Measurements from ENCODE around the gene DNAI1.

DNA sequence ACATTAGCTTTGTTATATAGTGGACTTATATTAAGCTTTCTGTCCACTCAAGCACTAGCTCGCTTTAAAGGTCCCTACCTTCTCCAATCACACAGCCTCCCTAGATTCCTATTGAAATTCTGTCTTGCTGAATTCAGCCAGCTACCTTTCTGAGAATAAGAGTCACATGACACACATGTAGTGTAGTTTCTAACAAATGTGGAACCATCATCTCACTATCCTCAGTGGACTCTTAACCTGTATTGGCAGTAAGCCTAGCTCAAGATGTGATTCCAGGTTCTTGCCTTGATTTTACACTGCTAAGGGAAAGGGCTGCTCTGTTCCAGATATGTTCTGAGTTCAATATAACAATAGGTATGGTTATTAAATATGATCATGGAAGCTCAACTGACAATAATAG is 11.7 kb upstream of the DNAI1 start:
- TF ChIP-seq, protein P1, sequence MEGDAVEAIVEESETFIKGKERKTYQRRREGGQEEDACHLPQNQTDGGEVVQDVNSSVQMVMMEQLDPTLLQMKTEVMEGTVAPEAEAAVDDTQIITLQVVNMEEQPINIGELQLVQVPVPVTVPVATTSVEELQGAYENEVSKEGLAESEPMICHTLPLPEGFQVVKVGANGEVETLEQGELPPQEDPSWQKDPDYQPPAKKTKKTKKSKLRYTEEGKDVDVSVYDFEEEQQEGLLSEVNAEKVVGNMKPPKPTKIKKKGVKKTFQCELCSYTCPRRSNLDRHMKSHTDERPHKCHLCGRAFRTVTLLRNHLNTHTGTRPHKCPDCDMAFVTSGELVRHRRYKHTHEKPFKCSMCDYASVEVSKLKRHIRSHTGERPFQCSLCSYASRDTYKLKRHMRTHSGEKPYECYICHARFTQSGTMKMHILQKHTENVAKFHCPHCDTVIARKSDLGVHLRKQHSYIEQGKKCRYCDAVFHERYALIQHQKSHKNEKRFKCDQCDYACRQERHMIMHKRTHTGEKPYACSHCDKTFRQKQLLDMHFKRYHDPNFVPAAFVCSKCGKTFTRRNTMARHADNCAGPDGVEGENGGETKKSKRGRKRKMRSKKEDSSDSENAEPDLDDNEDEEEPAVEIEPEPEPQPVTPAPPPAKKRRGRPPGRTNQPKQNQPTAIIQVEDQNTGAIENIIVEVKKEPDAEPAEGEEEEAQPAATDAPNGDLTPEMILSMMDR (IDR thresholded peaks at IDR 0.05), result no peak
- TF ChIP-seq POLR2A (IDR thresholded peaks at IDR 0.05), result no peak

All from prostate gland (tissue), 2 donors.